ENCODE data around the gene NAT9. TPM values are rescaled to one million over a fixed set of nuclear protein-coding genes. Genes with fewer than 3 reads are reported as not detected.
A peak's percentile ranks its signal among the peaks of the same experiment; 100 is the strongest.

The NAT9 gene
- total and polyA plus RNA-seq, 4 donors: 12.1 to 59.9 (median 45.4) TPM

DNA sequence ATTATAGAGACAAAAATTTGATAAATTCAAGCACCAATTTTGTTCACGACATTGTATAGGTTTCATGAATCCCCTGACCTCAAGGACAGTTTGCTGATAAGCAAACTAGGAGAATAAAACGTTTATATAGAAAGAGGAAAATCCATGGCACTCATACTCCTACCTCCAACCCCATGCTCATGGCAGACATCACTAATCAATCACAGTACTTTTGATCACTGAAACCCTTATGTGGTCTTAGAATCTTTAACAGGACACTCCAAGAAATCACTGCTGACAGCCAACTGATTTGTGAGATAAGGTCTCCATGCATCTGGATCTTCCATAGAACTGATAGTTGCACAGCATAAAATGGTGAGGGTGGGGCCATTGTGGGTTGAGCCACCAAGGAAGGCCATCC, 32.4 kb downstream of the NAT9 start:
- intact Hi-C loops (cut with DNase I): loop anchor here (2.0 to 10.0 kb wide), 3 partner anchors 34 to 211 kb away; partner anchors contain the start of gene NAT9 (in 2 of the 2)
- Histone ChIP-seq H3K27me3 (ENCODE audit: control insufficient read depth in 1 of 2, insufficient read depth in 2 of 2, low read length in 1 of 2) (no peaks in the 10 kb centered on the region), H3K9me3 (ENCODE audit: control insufficient read depth, low read length) (no peaks in the 10 kb centered on the region), H3K27ac (ENCODE audit: low read depth in 1 of 2, low read length in 2 of 2) (no peak overlapping the region), H3K36me3 (ENCODE audit: control insufficient read depth in 1 of 2, insufficient read depth in 2 of 2, low read length in 1 of 2) (no peaks in the 10 kb centered on the region), H3K4me1 (ENCODE audit: control insufficient read depth in 1 of 2, insufficient read depth in 2 of 2, low read length in 2 of 2) (no peaks in the 10 kb centered on the region), H3K4me3 (ENCODE audit: low read length in 2 of 2) (no peak overlapping the region)
- DNase-seq (no peak), ATAC-seq (ENCODE audit: low FRiP score) (no peak)
- 73 to 75% methylated on average over 2 of the region's 2 CpGs for WGBS, 2 donors

- H3K9me3 ChIP-seq (ENCODE audit: control insufficient read depth, low read length): no peaks in the 10 kb centered on the region
- H3K4me1 ChIP-seq (ENCODE audit: control insufficient read depth in 1 of 2, insufficient read depth in 2 of 2, low read length in 2 of 2): no peaks in the 10 kb centered on the region
- intact Hi-C loops (cut with DNase I): loop anchor here (5.0 to 10.0 kb wide), 2 partner anchors 34 to 212 kb away; partner anchors contain the start of gene NAT9 (in 2 of the 2)
- ATAC-seq (ENCODE audit: low FRiP score) (no peak), DNase-seq (peak in 1 of 2 donors; percentile 32)
- H3K27me3 ChIP-seq (ENCODE audit: control insufficient read depth in 1 of 2, insufficient read depth in 2 of 2, low read length in 1 of 2): no peaks in the 10 kb centered on the region
- H3K4me3 ChIP-seq (ENCODE audit: low read length in 2 of 2): no peak overlapping the region
- WGBS, 2 donors: 89 to 93% methylated on average over 9 of the region's 9 CpGs
- H3K27ac ChIP-seq (ENCODE audit: low read depth in 1 of 2, low read length in 2 of 2): no peak overlapping the region
- H3K36me3 ChIP-seq (ENCODE audit: control insufficient read depth in 1 of 2, insufficient read depth in 2 of 2, low read length in 1 of 2): no peaks in the 10 kb centered on the region
Measured at GRCh38 chr17:74742978-74743545, 33.1 kb downstream of the NAT9 start.

- Histone ChIP-seq H3K4me3 (ENCODE audit: low read length in 2 of 2) (no peak overlapping the region), H3K36me3 (ENCODE audit: control insufficient read depth in 1 of 2, insufficient read depth in 2 of 2, low read length in 1 of 2) (no peaks in the 10 kb centered on the region), H3K27me3 (ENCODE audit: control insufficient read depth in 1 of 2, insufficient read depth in 2 of 2, low read length in 1 of 2) (no peaks in the 10 kb centered on the region), H3K9me3 (ENCODE audit: control insufficient read depth, low read length) (no peaks in the 10 kb centered on the region), H3K4me1 (ENCODE audit: control insufficient read depth in 1 of 2, insufficient read depth in 2 of 2, low read length in 2 of 2) (no peaks in the 10 kb centered on the region), H3K27ac (ENCODE audit: low read depth in 1 of 2, low read length in 2 of 2) (no peak overlapping the region)
- WGBS, 2 donors: 37 to 42% methylated on average over 3 to 4 of the region's 4 CpGs
- DNase-seq: peak in 1 of 2 donors; percentile 49
- no peak for ATAC-seq (ENCODE audit: low FRiP score)
- intact Hi-C loops (cut with DNase I): loop anchor here (5.0 to 10.0 kb wide), 2 partner anchors 35 to 213 kb away; partner anchors contain the start of gene NAT9 (in 2 of the 2)
Measured at GRCh38 chr17:74742153-74742515, 34.0 kb downstream of the NAT9 start.

DNA sequence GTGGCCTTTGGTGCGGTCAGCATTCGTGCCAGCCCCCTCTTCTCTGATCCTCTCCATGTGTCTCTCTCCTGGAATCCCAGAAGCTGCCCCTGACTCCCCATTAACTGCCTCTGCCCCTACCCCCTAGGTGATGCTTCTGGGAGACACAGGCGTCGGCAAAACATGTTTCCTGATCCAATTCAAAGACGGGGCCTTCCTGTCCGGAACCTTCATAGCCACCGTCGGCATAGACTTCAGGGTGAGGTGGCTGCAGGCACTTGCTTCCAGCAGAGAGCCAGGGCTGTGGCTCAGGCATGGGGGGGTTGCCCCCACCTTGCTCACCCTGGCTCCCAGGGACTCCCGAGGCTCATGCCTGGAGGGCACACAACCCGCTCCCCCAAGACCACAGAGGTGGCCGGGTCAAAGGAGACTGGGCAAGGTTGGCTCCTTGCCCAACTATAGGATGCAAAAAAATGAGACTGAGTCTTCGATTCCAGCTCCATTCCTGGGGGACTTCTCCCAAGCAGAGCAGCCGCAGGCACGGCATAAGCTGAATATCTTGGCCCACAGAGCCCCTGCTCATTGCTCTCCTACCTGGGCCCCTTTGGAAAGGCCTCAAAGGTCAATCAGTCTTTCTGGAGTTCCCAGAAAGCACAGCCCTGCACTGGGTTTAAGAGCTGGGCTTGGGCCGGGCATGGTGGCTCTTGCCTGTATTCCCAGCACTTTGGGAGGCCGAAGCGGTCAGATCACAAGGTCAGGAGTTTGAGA, 35.3 kb downstream of the NAT9 start:
- DNase-seq (peak in 1 of 2 donors; percentile 38), ATAC-seq (ENCODE audit: low FRiP score) (no peak)
- Histone ChIP-seq H3K27me3 (ENCODE audit: control insufficient read depth in 1 of 2, insufficient read depth in 2 of 2, low read length in 1 of 2) (no peaks in the 10 kb centered on the region), H3K4me1 (ENCODE audit: control insufficient read depth in 1 of 2, insufficient read depth in 2 of 2, low read length in 2 of 2) (no peaks in the 10 kb centered on the region), H3K36me3 (ENCODE audit: control insufficient read depth in 1 of 2, insufficient read depth in 2 of 2, low read length in 1 of 2) (no peaks in the 10 kb centered on the region), H3K27ac (ENCODE audit: low read depth in 1 of 2, low read length in 2 of 2) (no peak overlapping the region), H3K4me3 (ENCODE audit: low read length in 2 of 2) (no peak overlapping the region), H3K9me3 (ENCODE audit: control insufficient read depth, low read length) (no peaks in the 10 kb centered on the region)
- 77 to 79% methylated on average over 17 of the region's 17 CpGs for WGBS, 2 donors
- intact Hi-C loops (cut with DNase I): loop anchor here (5.0 to 10.0 kb wide), 2 partner anchors 36 to 214 kb away; partner anchors contain the start of gene NAT9 (in 2 of the 2)

GRCh38 chr17:74740173-74740572, 36.0 kb downstream of the NAT9 start:
- Histone ChIP-seq H3K27ac (ENCODE audit: low read depth in 1 of 2, low read length in 2 of 2) (no peak overlapping the region), H3K4me3 (ENCODE audit: low read length in 2 of 2) (no peak overlapping the region), H3K4me1 (ENCODE audit: control insufficient read depth in 1 of 2, insufficient read depth in 2 of 2, low read length in 2 of 2) (no peaks in the 10 kb centered on the region), H3K9me3 (ENCODE audit: control insufficient read depth, low read length) (no peaks in the 10 kb centered on the region), H3K27me3 (ENCODE audit: control insufficient read depth in 1 of 2, insufficient read depth in 2 of 2, low read length in 1 of 2) (no peaks in the 10 kb centered on the region), H3K36me3 (ENCODE audit: control insufficient read depth in 1 of 2, insufficient read depth in 2 of 2, low read length in 1 of 2) (no peaks in the 10 kb centered on the region)
- DNase-seq: no peak
- intact Hi-C loops (cut with DNase I): loop anchor here (5.0 to 10.0 kb wide), 2 partner anchors 37 to 215 kb away; partner anchors contain the start of gene NAT9 (in 2 of the 2)
- ATAC-seq (ENCODE audit: low FRiP score): no peak
- 83 to 84% methylated on average over 6 of the region's 6 CpGs for WGBS, 2 donors

DNA sequence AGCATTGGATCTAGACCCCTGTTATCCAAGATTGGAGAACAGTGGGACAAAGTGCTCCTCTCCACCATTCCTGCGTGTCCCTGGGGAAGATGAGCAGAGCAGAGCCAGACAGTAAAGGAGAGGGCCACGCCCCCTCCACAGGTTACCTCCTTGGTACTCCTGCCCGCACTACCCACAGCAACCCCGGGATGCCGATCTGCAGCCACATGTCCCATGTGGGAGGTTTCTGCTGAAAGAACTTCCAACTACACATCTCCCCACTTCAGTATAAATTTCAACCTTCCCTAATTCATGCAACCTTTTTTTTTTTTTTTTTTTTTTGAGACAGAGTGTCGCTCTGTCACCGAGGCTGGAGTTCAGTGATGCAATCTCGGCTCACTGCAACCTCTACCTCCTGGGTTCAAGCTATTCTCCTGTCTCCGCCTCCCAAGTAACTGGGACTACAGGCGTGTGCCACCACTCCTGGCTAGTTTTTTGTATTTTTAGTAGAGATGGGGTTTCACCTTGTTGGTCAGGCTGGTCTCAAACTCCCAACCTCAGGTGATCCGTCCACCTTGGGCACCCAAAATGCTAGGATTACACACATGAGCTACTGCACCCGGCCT, 36.8 kb downstream of the NAT9 start:
- ATAC-seq (ENCODE audit: low FRiP score) (no peak), DNase-seq (peak in 1 of 2 donors; percentile 21)
- no peaks in the 10 kb centered on the region for H3K9me3 ChIP-seq (ENCODE audit: control insufficient read depth, low read length)
- intact Hi-C loops (cut with DNase I): no loop called here
- H3K27ac ChIP-seq (ENCODE audit: low read depth in 1 of 2, low read length in 2 of 2): no peak overlapping the region
- H3K36me3 ChIP-seq (ENCODE audit: control insufficient read depth in 1 of 2, insufficient read depth in 2 of 2, low read length in 1 of 2): no peaks in the 10 kb centered on the region
- H3K4me1 ChIP-seq (ENCODE audit: control insufficient read depth in 1 of 2, insufficient read depth in 2 of 2, low read length in 2 of 2): no peaks in the 10 kb centered on the region
- no peak overlapping the region for H3K4me3 ChIP-seq (ENCODE audit: low read length in 2 of 2)
- 82 to 84% methylated on average over 12 of the region's 12 CpGs for WGBS, 2 donors
- H3K27me3 ChIP-seq (ENCODE audit: control insufficient read depth in 1 of 2, insufficient read depth in 2 of 2, low read length in 1 of 2): no peaks in the 10 kb centered on the region

DNA sequence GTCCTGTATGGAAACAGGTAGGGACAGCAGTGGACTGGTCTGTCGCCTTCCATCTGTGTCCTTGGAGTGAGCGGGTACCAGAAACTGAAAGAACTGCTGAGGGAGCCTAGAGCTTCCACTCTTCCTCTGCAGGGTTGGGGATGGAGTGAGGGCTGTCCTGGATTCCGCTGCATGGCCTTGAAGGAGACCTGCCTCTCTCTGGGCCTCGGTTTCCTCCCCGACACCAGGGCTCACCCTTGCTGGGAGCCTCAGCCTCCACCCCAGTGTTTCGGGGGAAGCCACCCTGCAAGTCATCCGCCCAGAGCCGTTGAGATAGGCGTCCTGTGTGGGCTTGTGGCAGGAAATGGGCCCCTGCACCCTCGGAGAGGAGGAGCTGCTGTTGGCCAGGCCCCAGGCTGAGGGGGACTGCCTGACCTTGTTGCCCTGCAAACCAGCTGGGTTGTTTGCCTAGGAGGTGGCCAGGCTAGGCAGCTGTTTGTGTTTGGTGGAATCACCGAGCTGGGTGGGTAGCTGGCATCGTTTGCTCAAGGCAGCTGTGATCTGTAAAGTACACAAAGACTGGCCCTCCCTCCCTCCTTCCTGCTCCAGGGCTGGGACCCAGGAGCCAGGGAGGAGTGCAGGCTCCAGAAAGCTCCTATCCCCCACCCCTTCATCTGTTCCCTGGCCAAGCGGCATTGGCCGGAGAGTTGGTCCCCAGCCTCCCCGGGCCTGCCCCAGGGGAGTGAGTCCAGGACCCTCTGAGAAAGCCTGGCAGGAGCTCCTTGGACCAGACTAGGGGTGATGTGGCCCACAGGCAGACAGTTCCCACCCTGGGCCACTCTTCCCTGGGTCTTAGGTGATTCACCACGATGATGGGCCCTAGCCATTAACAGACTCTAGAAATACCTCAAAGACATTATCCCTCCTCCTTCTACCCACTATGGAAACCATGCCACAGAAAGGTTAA, 37.8 kb downstream of the NAT9 start:
- Histone ChIP-seq H3K27ac (ENCODE audit: low read depth in 1 of 2, low read length in 2 of 2) (no peak overlapping the region), H3K36me3 (ENCODE audit: control insufficient read depth in 1 of 2, insufficient read depth in 2 of 2, low read length in 1 of 2) (no peaks in the 10 kb centered on the region)

More for the DNA sequence above, 37.8 kb downstream of the NAT9 start:
- H3K27me3 ChIP-seq (ENCODE audit: control insufficient read depth in 1 of 2, insufficient read depth in 2 of 2, low read length in 1 of 2): no peaks in the 10 kb centered on the region
- no peak overlapping the region for H3K4me3 ChIP-seq (ENCODE audit: low read length in 2 of 2)
- H3K4me1 ChIP-seq (ENCODE audit: control insufficient read depth in 1 of 2, insufficient read depth in 2 of 2, low read length in 2 of 2): no peaks in the 10 kb centered on the region
- no peak for ATAC-seq (ENCODE audit: low FRiP score)
- DNase-seq: peak in 1 of 2 donors; percentile 62
- no peaks in the 10 kb centered on the region for H3K9me3 ChIP-seq (ENCODE audit: control insufficient read depth, low read length)
- intact Hi-C loops (cut with DNase I): no loop called here
- 43 to 47% methylated on average over 16 of the region's 16 CpGs for WGBS, 2 donors

Measured in aorta (tissue), 5 donors.